GM18867 (cell line): ENCODE data around the gene PCCA.
"Not testable (repeated sequence)": the region's sequence is repeated elsewhere in the genome, so short reads cannot be mapped to it uniquely, and the experiment has no call there.

Source experiments
- ATAC-seq: cut with Tn5 transposase; IDR thresholded peaks from one replicate; pipeline ENCODE4 v1.9.1; 2021; ENCODE audit warnings: mild to moderate bottlenecking, moderate library complexity; ENCODE audit not compliant: unreplicated experiment

Gene PCCA

GRCh38 chr13:100563779-100564178, 474.9 kb downstream of the PCCA start:
- no peak for ATAC-seq

- ATAC-seq = no peak
These were observed 475.7 kb downstream of the PCCA start for GRCh38 chr13:100564444-100565223.

GRCh38 chr13:100565286-100565685, 476.4 kb downstream of the PCCA start:
- ATAC-seq = no peak

GRCh38 chr13:100566543-100566942, 477.6 kb downstream of the PCCA start:
- ATAC-seq = no peak

- peak; percentile 94 for ATAC-seq
These were observed 484.2 kb downstream of the PCCA start for GRCh38 chr13:100573121-100573520.

GRCh38 chr13:100577239-100577638, 488.3 kb downstream of the PCCA start:
- ATAC-seq = not testable (repeated sequence)
